HepG2 (cell line): ENCODE measurements around the gene TTLL13. TPM values are rescaled to one million over a fixed set of nuclear protein-coding genes. Genes with fewer than 3 reads are reported as not detected.

Source experiments
- KLF6 ChIP-seq: IDR thresholded peaks from 2 replicates; pipeline ENCODE4 v1.8.0; 2016; ENCODE audit warnings: missing biosample characterization, missing genetic modification reagents
- MBD4 ChIP-seq: IDR thresholded peaks from 2 replicates; pipeline ENCODE4 v1.6.1; 2012; ENCODE audit warnings: low read length, inconsistent platforms, borderline replicate concordance
- NCOA1 ChIP-seq: sonication (generic); formaldehyde crosslinking; IDR thresholded peaks from 2 replicates; pipeline ENCODE4 v1.9.0; 2021; ENCODE audit warnings: missing genetic modification reagents
- ZFP62 ChIP-seq: sonication (generic); formaldehyde crosslinking; IDR thresholded peaks from 2 replicates; pipeline ENCODE4 v1.4.0; 2020; ENCODE audit warnings: missing genetic modification reagents
- ZNF607 ChIP-seq: sonication (generic); formaldehyde crosslinking; IDR thresholded peaks from 2 replicates; pipeline ENCODE4 v1.5.1; 2020; ENCODE audit warnings: missing genetic modification reagents, mild to moderate bottlenecking, borderline replicate concordance
- ZNF782 ChIP-seq: sonication (generic); formaldehyde crosslinking; IDR thresholded peaks from 2 replicates; pipeline ENCODE4 v1.4.0; 2020; ENCODE audit warnings: missing genetic modification reagents, mild to moderate bottlenecking, borderline replicate concordance
- polyA plus RNA-seq, 8 experiments: library from polyadenylated mRNA; depleted of rRNA in 3 of 8; stranded (reverse) in 7 of 8; unstranded in 1 of 8; fragments of >200 nt; fragmentation: Illumina TruSeq in 4 of 8; extraction: Trizol in 4 of 8; gene quantifications; 2 replicates each; pipeline versions ENCODE4 v1.2.1 to v1.2.3, GENCODE V29; 2011 to 2016; ENCODE audit warnings: low read depth in 4 of 8, missing spikeins in 1 of 8, mixed read lengths in 1 of 8; ENCODE audit not compliant: insufficient read depth in 1 of 8
- total RNA-seq, 5 experiments: library from RNA; depleted of rRNA; stranded (reverse); fragments of >200 nt; fragmentation: Illumina TruSeq; extraction: Trizol; gene quantifications; 2 replicates each; pipeline ENCODE4 v1.2.3, GENCODE V29; 2016; ENCODE audit warnings: low read depth in 1 of 5
- TF ChIP-seq, protein P1 (sequence below): sonication (generic); formaldehyde crosslinking; IDR thresholded peaks from 2 replicates; pipeline ENCODE4 v1.4.0; 2020; ENCODE audit warnings: missing genetic modification reagents
- TF ChIP-seq, protein P2 (sequence below): sonication (generic); formaldehyde crosslinking; IDR thresholded peaks from 2 replicates; pipeline ENCODE4 v1.5.1; 2020; ENCODE audit warnings: mild to moderate bottlenecking, missing genetic modification reagents, borderline replicate concordance
- TF ChIP-seq, protein P3 (sequence below): sonication (generic); formaldehyde crosslinking; IDR thresholded peaks from 2 replicates; pipeline ENCODE4 v1.4.0; 2020; ENCODE audit warnings: mild to moderate bottlenecking, missing genetic modification reagents
- TF ChIP-seq, protein P4 (sequence below): IDR thresholded peaks from 2 replicates; pipeline ENCODE4 v1.6.1; 2012; ENCODE audit warnings: inconsistent platforms
- TF ChIP-seq, protein P5 (sequence below): sonication (generic); formaldehyde crosslinking; IDR thresholded peaks from 2 replicates; pipeline ENCODE4 v1.4.0; 2020; ENCODE audit warnings: mild to moderate bottlenecking, missing genetic modification reagents

The TTLL13 gene
- total and polyA plus RNA-seq, 2 of the 13 experiments (the other 11 are each of a cell fraction or from before 2014, with no cell fraction given) = 0.07 to 0.29 TPM

DNA sequence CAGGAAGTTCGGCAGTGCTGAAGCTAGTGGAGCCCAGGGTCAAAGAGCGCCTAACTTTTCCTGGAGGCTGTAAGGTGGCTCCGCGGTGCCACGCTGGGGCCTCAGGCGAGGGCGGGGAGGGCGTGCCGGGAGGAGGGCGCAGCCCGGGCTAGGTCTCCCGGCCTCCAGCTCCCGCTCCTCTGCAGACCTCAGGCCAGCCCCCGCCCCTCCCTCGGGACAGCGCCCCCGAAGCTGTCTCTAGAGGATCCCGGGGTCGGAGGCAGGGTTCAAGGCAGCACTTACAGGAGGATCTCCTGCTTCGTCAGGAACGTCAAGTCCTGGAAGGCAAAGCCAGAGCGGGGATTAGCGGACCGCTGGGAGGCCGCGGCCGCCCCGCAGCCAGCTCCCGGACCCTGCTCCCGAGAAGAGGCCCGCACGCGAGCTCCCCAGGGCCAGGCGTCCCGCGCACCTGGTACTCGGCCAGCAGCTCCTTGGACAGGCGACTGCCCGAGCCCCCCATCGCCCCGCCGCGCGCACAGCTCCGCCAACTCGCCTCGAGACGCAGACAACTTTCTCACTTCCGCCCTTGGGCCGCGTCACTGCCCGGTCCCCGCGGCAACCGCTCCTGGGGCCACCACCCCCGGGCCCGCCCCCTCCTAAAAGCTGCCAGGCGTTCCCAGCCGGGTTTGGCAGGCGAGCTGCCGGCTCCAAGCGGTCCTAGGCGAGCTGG is 15.8 kb upstream of the TTLL13 start, which contains the start of gene CIB1 (continued):
- peak; percentile 92; the same call in 1 of the 2 replicates for TF ChIP-seq ZNF782
- 0 out of 2 replicates have a peak, but pooled peaks have one; percentile 66 for TF ChIP-seq NCOA1
- TF ChIP-seq MBD4 = no peak
- no peak for TF ChIP-seq ZFP62 (CRISPR knock-in tag)
- TF ChIP-seq, protein P1, sequence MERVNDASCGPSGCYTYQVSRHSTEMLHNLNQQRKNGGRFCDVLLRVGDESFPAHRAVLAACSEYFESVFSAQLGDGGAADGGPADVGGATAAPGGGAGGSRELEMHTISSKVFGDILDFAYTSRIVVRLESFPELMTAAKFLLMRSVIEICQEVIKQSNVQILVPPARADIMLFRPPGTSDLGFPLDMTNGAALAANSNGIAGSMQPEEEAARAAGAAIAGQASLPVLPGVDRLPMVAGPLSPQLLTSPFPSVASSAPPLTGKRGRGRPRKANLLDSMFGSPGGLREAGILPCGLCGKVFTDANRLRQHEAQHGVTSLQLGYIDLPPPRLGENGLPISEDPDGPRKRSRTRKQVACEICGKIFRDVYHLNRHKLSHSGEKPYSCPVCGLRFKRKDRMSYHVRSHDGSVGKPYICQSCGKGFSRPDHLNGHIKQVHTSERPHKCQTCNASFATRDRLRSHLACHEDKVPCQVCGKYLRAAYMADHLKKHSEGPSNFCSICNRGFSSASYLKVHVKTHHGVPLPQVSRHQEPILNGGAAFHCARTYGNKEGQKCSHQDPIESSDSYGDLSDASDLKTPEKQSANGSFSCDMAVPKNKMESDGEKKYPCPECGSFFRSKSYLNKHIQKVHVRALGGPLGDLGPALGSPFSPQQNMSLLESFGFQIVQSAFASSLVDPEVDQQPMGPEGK (CRISPR knock-in tag) = peak; percentile 94
- peak; percentile 18; the same call in 1 of the 2 replicates for TF ChIP-seq KLF6 (CRISPR knock-in tag)
- TF ChIP-seq, protein P2, sequence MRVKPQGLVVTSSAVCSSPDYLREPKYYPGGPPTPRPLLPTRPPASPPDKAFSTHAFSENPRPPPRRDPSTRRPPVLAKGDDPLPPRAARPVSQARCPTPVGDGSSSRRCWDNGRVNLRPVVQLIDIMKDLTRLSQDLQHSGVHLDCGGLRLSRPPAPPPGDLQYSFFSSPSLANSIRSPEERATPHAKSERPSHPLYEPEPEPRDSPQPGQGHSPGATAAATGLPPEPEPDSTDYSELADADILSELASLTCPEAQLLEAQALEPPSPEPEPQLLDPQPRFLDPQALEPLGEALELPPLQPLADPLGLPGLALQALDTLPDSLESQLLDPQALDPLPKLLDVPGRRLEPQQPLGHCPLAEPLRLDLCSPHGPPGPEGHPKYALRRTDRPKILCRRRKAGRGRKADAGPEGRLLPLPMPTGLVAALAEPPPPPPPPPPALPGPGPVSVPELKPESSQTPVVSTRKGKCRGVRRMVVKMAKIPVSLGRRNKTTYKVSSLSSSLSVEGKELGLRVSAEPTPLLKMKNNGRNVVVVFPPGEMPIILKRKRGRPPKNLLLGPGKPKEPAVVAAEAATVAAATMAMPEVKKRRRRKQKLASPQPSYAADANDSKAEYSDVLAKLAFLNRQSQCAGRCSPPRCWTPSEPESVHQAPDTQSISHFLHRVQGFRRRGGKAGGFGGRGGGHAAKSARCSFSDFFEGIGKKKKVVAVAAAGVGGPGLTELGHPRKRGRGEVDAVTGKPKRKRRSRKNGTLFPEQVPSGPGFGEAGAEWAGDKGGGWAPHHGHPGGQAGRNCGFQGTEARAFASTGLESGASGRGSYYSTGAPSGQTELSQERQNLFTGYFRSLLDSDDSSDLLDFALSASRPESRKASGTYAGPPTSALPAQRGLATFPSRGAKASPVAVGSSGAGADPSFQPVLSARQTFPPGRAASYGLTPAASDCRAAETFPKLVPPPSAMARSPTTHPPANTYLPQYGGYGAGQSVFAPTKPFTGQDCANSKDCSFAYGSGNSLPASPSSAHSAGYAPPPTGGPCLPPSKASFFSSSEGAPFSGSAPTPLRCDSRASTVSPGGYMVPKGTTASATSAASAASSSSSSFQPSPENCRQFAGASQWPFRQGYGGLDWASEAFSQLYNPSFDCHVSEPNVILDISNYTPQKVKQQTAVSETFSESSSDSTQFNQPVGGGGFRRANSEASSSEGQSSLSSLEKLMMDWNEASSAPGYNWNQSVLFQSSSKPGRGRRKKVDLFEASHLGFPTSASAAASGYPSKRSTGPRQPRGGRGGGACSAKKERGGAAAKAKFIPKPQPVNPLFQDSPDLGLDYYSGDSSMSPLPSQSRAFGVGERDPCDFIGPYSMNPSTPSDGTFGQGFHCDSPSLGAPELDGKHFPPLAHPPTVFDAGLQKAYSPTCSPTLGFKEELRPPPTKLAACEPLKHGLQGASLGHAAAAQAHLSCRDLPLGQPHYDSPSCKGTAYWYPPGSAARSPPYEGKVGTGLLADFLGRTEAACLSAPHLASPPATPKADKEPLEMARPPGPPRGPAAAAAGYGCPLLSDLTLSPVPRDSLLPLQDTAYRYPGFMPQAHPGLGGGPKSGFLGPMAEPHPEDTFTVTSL (CRISPR knock-in tag) = peak; percentile 10; the same call in 1 of the 2 replicates
- peak; percentile 65; the same call in 1 of the 2 replicates for TF ChIP-seq ZNF607 (CRISPR knock-in tag)
- TF ChIP-seq, protein P3, sequence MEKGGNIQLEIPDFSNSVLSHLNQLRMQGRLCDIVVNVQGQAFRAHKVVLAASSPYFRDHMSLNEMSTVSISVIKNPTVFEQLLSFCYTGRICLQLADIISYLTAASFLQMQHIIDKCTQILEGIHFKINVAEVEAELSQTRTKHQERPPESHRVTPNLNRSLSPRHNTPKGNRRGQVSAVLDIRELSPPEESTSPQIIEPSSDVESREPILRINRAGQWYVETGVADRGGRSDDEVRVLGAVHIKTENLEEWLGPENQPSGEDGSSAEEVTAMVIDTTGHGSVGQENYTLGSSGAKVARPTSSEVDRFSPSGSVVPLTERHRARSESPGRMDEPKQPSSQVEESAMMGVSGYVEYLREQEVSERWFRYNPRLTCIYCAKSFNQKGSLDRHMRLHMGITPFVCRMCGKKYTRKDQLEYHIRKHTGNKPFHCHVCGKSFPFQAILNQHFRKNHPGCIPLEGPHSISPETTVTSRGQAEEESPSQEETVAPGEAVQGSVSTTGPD (CRISPR knock-in tag) = 0 out of 2 replicates have a peak, but pooled peaks have one; percentile 13
- TF ChIP-seq, protein P4, sequence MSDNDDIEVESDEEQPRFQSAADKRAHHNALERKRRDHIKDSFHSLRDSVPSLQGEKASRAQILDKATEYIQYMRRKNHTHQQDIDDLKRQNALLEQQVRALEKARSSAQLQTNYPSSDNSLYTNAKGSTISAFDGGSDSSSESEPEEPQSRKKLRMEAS = peak; percentile 78
- TF ChIP-seq, protein P5, sequence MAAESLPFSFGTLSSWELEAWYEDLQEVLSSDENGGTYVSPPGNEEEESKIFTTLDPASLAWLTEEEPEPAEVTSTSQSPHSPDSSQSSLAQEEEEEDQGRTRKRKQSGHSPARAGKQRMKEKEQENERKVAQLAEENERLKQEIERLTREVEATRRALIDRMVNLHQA = no peak
